Coronary artery (tissue), 2 donors: Measurements from ENCODE around the gene USP12.

Experiments used
- DNase-seq: peaks from one replicate; pipeline ENCODE4 v3.0.0-alpha.2; 2017; ENCODE audit warnings: low spot score
- H3K27ac ChIP-seq, 2 donors: fragments of 200-600 bp; sonication (generic); one replicate each; pipeline ENCODE4 v1.5.1; 2016 to 2019
- H3K4me3 ChIP-seq: fragments of 200-600 bp; sonication (generic); 2 replicates; pipeline ENCODE4 v1.5.1; 2016; ENCODE audit warnings: mild to moderate bottlenecking, moderate library complexity
- CTCF ChIP-seq: fragments of 200-600 bp; sonication (generic); IDR thresholded peaks from one replicate; pipeline ENCODE4 v1.5.1; 2019; ENCODE audit warnings: antibody characterized with exemption

Gene USP12

GRCh38 chr13:27161980-27162379, 9.6 kb downstream of the USP12 start:
- no peak for TF ChIP-seq CTCF
- DNase-seq: no peak
- Histone ChIP-seq H3K27ac (no peak overlapping the region), H3K4me3 (no peak overlapping the region)

GRCh38 chr13:27161423-27161822, 10.2 kb downstream of the USP12 start:
- DNase-seq: no peak
- no peak overlapping the region for H3K27ac ChIP-seq
- H3K4me3 ChIP-seq: no peak overlapping the region
- no peak for TF ChIP-seq CTCF

- Histone ChIP-seq H3K4me3 (no peak overlapping the region), H3K27ac (no peak overlapping the region)
- TF ChIP-seq CTCF: no peak
- DNase-seq: no peak
Observed at GRCh38 chr13:27160657-27161295, 10.8 kb downstream of the USP12 start.

- H3K4me3 ChIP-seq: no peak overlapping the region
- H3K27ac ChIP-seq: no peak overlapping the region
- no peak for DNase-seq
- TF ChIP-seq CTCF: no peak
Observed at GRCh38 chr13:27159806-27160563, 11.6 kb downstream of the USP12 start.

- no peak for TF ChIP-seq CTCF
- Histone ChIP-seq H3K4me3 (no peak overlapping the region), H3K27ac (no peak overlapping the region)
- no peak for DNase-seq
Observed at GRCh38 chr13:27158335-27158734, 13.3 kb downstream of the USP12 start.

GRCh38 chr13:27151798-27152599, 19.6 kb downstream of the USP12 start:
- Histone ChIP-seq H3K27ac (no peak overlapping the region), H3K4me3 (no peak overlapping the region)
- TF ChIP-seq CTCF: no peak
- DNase-seq: no peak
